Measurements from ENCODE around the gene RFPL1.
"Not testable (repeated sequence)": the region's sequence is repeated elsewhere in the genome, so short reads cannot be mapped to it uniquely, and the experiment has no call there.

Gene RFPL1

DNA sequence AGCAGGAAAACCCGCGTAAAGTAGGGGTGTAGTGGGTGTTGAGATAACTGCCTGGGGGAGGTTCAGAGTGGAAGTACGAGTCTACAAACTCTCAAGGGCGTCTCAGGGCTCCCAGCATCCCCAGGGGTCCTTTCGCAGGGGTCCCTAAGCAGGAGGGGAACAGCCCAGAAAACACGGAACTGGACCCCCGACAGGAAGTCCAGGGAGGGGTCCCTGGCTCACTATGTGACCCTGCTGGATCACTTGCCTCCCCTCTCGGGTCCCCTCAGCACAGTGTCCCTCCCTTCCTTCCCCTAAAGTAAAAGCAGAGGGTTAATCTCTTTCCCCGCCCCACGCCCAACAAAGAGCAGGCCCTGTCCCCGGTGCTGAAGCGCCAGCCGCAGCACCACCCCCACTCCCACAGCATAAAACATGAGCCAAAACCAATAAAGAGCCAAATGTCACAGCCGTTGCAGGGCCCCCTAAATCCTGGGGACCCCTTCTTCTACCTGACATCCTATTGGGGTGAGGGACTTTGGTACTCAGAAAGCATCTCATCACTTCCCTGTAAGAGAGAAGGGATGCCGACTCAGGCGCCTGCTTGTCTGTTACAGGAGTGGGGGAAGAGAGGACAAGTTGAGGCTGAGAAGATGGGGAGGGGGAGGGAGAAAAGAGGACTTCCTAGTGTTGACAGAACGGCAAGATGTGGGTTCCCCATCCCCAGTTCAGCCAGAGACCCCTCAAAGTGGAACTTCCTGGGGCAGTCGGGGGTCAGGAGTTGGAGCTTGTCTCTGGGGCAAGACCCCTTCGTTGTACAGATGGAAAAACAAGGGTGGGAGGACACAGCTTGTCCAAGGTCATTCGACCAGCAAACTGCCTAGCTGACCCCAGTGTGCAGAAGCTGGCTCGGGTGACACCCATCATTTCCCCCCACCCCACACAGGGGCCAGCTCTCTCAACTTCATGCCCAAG is 40.2 kb downstream of the RFPL1 start:
- DNase-seq (ENCODE audit: low read depth in 1 of 2, low spot score in 1 of 2): peak in 1 of 2 donors; percentile 15

DNA sequence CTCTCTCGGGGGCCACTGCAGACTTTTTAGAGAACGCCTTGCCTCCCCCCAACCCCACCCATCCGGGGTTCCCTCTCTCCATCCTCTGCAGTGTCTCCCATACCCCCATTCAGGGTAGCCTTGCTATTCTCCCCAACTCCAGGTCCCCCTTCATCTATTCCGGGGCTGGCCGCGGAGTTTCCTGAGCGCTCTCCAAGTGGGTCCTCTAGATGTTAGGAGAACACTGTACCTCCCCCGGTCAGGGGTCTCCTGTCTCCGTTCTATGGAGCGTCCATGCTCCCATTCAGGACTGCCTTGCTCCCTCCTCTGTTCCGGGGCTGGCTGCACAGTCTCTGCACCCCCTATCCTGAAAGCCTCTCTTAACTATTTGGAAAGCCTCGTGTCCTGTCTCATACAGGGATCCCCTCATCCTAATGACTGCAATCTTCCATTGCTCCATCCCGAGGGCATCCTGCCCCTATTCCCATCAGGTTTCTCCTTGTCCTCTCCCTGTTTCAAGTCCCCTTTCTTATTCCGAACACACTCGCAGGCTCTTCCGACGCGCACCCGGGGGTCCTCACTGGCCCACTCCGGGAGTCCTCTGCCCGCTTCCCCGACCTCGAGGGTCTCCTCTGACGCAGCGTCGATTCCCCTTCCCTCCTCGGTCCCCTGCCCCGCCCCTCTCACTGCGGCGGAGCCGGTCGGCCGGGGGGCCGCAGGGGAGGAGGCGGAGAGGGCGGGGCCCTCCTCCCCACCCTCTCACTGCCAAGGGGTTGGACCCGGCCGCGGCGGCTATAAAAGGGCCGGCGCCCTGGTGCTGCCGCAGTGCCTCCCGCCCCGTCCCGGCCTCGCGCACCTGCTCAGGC is 41.3 kb downstream of the RFPL1 start, which contains the start of gene NEFH:
Gene NEFH (plus strand): TSS at position 802 of the 845 bp plus-strand sequence. CDS start 45 bp downstream, outside the sequence.
- no peak for DNase-seq (ENCODE audit: low read depth in 1 of 2, low spot score in 1 of 2)

DNA sequence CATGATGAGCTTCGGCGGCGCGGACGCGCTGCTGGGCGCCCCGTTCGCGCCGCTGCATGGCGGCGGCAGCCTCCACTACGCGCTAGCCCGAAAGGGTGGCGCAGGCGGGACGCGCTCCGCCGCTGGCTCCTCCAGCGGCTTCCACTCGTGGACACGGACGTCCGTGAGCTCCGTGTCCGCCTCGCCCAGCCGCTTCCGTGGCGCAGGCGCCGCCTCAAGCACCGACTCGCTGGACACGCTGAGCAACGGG is 41.8 kb downstream of the RFPL1 start:
- DNase-seq (ENCODE audit: low read depth in 1 of 2, low spot score in 1 of 2): no peak

DNA sequence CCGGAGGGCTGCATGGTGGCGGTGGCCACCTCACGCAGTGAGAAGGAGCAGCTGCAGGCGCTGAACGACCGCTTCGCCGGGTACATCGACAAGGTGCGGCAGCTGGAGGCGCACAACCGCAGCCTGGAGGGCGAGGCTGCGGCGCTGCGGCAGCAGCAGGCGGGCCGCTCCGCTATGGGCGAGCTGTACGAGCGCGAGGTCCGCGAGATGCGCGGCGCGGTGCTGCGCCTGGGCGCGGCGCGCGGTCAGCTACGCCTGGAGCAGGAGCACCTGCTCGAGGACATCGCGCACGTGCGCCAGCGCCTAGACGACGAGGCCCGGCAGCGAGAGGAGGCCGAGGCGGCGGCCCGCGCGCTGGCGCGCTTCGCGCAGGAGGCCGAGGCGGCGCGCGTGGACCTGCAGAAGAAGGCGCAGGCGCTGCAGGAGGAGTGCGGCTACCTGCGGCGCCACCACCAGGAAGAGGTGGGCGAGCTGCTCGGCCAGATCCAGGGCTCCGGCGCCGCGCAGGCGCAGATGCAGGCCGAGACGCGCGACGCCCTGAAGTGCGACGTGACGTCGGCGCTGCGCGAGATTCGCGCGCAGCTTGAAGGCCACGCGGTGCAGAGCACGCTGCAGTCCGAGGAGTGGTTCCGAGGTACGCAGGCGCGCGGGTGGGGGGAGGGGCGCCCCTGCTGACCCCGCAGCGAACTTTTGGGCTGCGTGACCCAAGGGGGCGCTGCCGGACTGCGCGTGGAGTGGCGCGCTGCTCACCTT is 42.3 kb downstream of the RFPL1 start:
- peak in 1 of 2 donors; percentile 6 for DNase-seq (ENCODE audit: low read depth in 1 of 2, low spot score in 1 of 2)

DNA sequence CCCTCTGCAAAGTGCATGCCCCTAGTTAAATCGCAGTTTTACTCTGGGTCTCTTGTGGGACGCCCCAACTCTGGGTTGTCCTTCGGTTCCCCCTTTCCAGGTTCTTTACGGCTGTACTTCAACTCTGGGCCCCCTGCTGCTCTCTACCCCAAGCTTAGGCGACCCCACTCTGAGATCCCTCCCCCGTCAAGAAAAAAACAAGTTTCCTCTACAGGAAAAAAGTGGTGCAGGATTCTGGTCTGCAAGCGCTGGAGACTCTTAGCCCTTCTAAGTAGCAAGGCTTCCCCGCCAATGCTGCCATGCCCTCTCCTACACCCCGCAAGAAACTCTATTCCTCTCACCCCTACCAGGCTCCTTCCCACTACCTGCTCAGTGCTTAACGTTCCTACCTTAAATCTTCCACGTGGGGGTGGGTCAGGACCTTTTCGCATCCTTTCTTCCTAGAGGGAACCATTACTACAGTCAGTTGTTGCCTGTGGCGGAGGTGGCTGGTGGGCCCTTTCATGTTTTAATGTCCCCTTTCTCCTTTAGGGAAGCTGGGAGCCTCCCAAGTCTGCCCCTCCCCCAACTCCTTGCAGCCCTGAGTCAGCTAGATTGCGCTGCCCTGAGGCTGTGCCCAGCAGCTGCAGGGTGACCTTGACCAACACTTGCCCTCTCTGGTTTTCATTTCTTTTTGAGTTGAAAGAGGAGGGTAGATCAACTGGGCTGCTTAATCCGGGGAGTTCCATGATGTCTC is 43.0 kb downstream of the RFPL1 start:
- DNase-seq (ENCODE audit: low read depth in 1 of 2, low spot score in 1 of 2): no peak

DNA sequence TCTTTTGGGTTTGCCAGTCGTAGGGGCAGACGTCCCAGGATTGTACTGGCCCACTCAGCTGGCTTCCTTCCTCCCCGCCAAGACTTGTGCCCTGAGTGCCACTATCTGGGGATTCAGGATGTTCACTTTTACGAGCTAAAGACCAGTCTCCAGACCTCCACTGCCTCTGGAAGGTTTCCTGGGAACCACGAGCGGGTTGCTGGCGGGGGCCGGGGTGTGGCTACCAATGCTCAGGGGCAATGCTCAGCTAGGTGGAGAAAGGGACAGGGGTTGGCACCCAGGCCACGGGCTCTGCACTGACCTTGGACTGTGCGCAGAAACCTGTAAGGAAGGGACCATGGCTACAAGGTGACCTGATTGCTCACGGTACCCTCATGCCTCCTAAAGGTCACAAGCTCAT is 43.9 kb downstream of the RFPL1 start:
- no peak for DNase-seq (ENCODE audit: low read depth in 1 of 2, low spot score in 1 of 2)

DNA sequence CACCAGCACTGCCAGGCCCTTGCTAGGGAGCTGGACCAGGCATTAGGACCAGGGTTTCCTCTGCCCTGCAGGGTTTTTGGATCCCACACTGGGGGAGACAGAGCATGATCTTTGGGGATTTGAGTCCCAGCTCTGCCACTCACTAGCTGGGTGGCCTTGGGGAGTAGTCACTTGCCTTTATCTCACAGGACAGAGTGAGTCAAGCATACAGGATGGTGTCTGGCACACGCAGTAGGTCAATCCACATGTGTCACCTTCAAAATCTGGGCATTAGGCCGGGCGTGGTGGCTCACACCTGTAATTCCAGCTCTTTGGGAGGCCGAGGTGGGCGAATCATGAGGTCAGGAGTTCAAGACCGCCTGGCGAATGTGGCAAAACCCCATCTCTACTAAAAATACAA is 44.3 kb downstream of the RFPL1 start:
- no peak for DNase-seq (ENCODE audit: low read depth in 1 of 2, low spot score in 1 of 2)

DNA sequence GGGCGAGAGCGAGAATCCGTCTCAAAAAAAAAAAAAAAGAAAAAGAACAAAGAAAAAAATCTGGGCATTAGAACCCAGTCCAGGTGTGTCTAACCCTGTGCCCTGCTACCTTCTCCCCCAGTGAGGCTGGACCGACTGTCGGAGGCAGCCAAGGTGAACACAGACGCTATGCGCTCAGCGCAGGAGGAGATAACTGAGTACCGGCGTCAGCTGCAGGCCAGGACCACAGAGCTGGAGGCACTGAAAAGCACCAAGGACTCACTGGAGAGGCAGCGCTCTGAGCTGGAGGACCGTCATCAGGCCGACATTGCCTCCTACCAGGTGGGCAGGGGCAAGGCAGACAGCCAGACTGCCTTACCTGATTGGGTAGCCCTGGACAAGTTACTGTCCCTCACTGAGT is 44.9 kb downstream of the RFPL1 start:
- no peak for DNase-seq (ENCODE audit: low read depth in 1 of 2, low spot score in 1 of 2)

DNA sequence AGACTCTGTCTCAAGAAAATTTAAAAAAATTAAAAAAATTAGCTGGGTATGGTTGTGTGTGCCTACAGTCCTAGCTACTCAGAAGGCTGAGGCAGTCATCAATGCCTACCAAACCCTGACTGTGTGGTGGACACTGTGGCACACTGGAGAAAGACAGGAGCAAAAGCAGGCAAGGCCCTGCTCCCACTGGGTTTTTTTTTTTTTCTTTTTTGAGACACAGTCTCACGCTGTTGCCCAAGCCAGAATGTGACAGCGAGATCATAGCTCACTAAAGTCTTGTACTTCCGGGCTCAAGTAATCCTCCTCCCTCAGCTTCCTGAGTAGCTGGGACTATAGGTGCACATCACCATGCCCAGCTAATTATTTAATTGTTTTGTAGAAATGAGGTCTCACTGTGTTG is 46.3 kb downstream of the RFPL1 start:
- DNase-seq (ENCODE audit: low read depth in 1 of 2, low spot score in 1 of 2): no peak

DNA sequence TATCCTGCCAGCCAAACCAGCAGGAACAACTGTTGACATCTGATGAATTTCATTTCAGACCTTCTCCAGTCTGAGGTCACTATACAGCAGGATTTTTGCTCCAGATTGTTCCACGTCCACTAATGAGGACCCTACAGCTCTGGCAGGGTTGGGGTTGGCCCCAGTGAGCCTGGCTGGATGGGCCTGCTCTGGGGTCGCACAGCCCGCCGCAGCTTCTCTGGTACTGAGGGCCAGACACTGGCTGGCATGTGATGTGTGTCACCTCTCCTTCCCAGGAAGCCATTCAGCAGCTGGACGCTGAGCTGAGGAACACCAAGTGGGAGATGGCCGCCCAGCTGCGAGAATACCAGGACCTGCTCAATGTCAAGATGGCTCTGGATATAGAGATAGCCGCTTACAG is 47.1 kb downstream of the RFPL1 start:
- no peak for DNase-seq (ENCODE audit: low read depth in 1 of 2, low spot score in 1 of 2)

DNA sequence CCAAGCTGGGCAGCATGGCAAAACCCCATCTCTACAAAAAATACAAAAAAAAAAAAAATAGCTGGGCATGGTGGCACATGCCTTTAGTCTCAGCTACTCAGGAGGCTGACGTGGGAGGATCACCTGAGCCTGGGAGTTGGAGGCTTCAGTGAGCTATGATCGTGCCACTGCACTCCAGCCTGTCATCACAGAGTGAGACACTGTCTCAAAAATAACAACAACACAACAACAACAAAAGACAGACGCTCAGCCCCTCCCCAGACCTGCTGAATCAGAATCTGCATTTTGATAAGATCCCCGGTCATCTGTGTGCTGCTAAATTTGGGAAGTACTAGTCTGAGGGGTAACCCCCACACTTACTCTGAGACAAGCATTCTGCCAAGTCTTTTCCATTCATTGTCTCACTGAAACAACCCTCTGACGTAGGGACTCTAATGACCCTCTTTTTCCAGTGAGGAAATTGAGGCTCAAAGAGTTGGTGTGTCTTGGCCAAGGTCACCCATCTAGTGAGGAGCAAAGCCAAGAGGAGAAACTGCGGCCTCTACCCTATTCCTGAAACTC is 49.1 kb downstream of the RFPL1 start:
- no peak for DNase-seq (ENCODE audit: low read depth in 1 of 2, low spot score in 1 of 2)

DNA sequence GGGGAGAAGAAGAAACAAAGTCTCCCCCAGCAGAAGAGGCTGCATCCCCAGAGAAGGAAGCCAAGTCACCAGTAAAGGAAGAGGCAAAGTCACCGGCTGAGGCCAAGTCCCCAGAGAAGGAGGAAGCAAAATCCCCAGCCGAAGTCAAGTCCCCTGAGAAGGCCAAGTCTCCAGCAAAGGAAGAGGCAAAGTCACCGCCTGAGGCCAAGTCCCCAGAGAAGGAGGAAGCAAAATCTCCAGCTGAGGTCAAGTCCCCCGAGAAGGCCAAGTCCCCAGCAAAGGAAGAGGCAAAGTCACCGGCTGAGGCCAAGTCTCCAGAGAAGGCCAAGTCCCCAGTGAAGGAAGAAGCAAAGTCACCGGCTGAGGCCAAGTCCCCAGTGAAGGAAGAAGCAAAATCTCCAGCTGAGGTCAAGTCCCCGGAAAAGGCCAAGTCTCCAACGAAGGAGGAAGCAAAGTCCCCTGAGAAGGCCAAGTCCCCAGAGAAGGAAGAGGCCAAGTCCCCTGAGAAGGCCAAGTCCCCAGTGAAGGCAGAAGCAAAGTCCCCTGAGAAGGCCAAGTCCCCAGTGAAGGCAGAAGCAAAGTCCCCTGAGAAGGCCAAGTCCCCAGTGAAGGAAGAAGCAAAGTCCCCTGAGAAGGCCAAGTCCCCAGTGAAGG is 50.9 kb downstream of the RFPL1 start:
- not testable (repeated sequence) for DNase-seq (ENCODE audit: low read depth in 1 of 2, low spot score in 1 of 2)

DNA sequence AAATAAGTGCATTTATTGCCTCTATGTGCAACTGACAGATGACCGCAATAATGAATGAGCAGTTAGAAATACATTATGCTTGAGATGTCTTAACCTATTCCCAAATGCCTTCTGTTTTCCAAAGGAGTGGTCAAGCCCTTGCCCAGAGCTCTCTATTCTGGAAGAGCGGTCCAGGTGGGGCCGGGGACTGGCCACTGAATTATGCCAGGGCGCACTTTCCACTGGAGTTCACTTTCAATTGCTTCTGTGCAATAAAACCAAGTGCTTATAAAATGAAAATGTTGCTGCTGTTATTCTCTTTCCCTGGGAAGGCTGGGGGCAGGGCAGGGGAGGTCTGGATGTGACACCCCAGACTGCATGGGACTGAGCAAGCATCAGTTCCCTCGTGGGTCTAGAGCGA is 52.6 kb downstream of the RFPL1 start:
- no peak for DNase-seq (ENCODE audit: low read depth in 1 of 2, low spot score in 1 of 2)

Data from stimulated activated CD4-positive, alpha-beta T cell treated with anti-CD3 and anti-CD28 coated beads, Interleukin-15, amount 100 ng/mL, for 1 hour (primary cell).